Neuron (in vitro differentiated cells): Measurements from ENCODE around the gene SPOP.
"Not testable (repeated sequence)": the region's sequence is repeated elsewhere in the genome, so short reads cannot be mapped to it uniquely, and the experiment has no call there.

ENCODE experiments used
- H2AFZ ChIP-seq: one replicate; pipeline ENCODE4 v1.6.1; 2013; ENCODE audit warnings: low read depth, mild to moderate bottlenecking, inconsistent platforms, low read length, moderate library complexity
- H3K27me3 ChIP-seq: one replicate; pipeline ENCODE4 v1.6.1; 2013; ENCODE audit warnings: low read length; ENCODE audit not compliant: insufficient read depth
- H3K36me3 ChIP-seq: one replicate; pipeline ENCODE4 v1.6.1; 2013; ENCODE audit warnings: low read length; ENCODE audit not compliant: insufficient read depth
- H3K4me1 ChIP-seq: one replicate; pipeline ENCODE4 v1.6.1; 2013; ENCODE audit warnings: low read length; ENCODE audit not compliant: insufficient read depth
- H3K4me3 ChIP-seq: 2 replicates; pipeline ENCODE4 v1.5.1; 2013; ENCODE audit warnings: mild to moderate bottlenecking, low read length, moderate library complexity
- H3K9me3 ChIP-seq: one replicate; pipeline ENCODE4 v1.6.1; 2013; ENCODE audit warnings: low read length

Gene SPOP

DNA sequence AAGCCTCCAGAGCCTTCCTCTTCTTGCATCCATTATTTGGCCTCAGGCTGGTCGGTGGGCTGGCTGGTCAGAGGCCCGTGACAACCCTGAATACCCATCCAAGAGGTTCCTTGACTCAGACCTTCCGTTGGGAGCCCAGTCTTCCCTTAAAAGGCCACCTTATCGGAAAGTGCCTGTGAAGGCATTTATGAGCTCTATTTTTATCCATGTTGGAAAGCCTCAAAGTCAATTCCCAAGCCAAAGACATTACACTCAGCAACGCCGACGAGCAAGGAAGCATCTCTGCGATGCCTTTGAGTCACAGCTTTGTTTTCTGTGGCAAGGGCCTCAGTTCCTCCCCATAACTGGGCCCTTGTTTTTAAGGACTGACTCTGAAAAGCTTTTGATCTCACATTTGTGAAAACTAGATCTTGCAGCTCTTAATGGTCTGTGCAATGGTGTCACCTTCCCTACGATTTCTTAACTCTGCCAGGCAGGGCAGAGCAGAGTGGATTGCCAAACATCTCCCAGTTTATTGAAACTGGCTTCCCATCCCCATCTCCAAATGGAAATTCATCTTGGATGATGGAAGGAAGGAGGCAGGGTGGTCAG is 13.3 kb upstream of the SPOP start:
- Histone ChIP-seq H2AFZ (no peak overlapping the region), H3K4me3 (no peak overlapping the region), H3K4me1 (no peaks in the 10 kb centered on the region), H3K9me3 (no peaks in the 10 kb centered on the region), H3K27me3 (no peaks in the 10 kb centered on the region), H3K36me3 (no peaks in the 10 kb centered on the region)

DNA sequence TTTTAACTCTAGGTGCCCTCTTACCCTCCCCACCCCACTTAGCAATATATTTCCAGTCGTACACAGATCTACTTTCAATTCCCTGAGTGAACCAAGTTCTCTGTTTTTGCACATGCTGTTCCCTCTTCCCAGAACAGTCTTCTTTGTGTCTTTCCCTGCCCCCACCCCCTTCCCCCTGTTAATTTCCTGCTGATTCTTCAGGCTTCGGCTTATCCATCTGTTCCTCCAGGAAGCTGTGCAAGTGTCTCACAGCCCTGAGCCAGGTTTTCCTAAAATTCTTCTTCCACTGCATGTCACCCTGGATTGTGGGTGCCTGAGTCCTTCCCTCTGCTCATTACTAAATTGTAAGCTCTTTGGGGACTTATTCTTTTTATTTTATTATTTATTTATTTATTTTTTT is 12.4 kb upstream of the SPOP start:
- no peak overlapping the region for H2AFZ ChIP-seq
- H3K4me3 ChIP-seq, result no peak overlapping the region
- H3K27me3 ChIP-seq, result no peaks in the 10 kb centered on the region
- H3K9me3 ChIP-seq, result no peaks in the 10 kb centered on the region
- H3K36me3 ChIP-seq, result no peaks in the 10 kb centered on the region
- no peaks in the 10 kb centered on the region for H3K4me1 ChIP-seq

GRCh38 chr17:49688848-49689247 is 11.0 kb upstream of the SPOP start:
- H2AFZ ChIP-seq, result no peak overlapping the region
- H3K4me1 ChIP-seq, result no peaks in the 10 kb centered on the region
- peaks cover 3% of the 10 kb centered on the region for H3K27me3 ChIP-seq
- H3K9me3 ChIP-seq, result no peaks in the 10 kb centered on the region
- H3K4me3 ChIP-seq, result no peak overlapping the region
- H3K36me3 ChIP-seq, result no peaks in the 10 kb centered on the region

DNA sequence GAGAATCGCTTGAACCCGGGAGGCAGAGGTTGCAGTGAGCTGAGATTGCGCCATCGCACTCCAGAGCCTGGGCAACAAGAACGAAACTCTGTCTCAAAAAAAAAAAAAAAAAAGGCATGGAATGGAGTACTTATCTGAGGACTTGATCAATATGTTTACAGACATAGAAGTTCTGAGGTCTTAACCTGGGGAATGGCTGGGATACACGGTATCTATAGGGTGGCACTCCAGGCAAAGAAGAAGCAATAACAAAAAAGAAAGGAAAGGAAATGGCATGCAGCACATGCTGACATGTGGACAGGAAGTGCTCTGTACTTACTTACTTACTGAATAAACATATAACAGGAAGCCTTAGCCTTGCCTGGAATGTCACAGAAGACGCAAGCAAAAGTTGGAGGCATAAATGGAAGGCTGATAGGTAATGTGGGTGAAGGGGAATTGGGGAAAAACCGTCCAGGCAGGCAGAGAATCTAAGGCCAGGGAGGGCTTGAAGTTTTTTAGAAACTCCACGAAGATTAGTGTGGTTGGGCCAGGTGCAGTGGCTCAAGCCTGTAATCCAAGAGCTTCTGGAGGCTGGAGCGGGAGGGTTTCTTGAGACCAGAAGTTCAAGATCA is 10.1 kb upstream of the SPOP start:
- Histone ChIP-seq H3K4me3 (no peak overlapping the region), H2AFZ (no peak overlapping the region), H3K4me1 (no peaks in the 10 kb centered on the region), H3K27me3 (peaks cover 3% of the 10 kb centered on the region), H3K9me3 (no peaks in the 10 kb centered on the region), H3K36me3 (no peaks in the 10 kb centered on the region)

GRCh38 chr17:49681106-49681979 is 3.4 kb upstream of the SPOP start:
- peaks cover 9% of the 10 kb centered on the region for H3K4me1 ChIP-seq
- H2AFZ ChIP-seq, result no peak overlapping the region
- H3K27me3 ChIP-seq, result peaks cover 3% of the 10 kb centered on the region
- no peaks in the 10 kb centered on the region for H3K9me3 ChIP-seq
- no peaks in the 10 kb centered on the region for H3K36me3 ChIP-seq
- no peak overlapping the region for H3K4me3 ChIP-seq

GRCh38 chr17:49680314-49680713 is 2.4 kb upstream of the SPOP start:
- H3K9me3 ChIP-seq, result no peaks in the 10 kb centered on the region
- peaks cover 3% of the 10 kb centered on the region for H3K27me3 ChIP-seq
- H3K4me3 ChIP-seq, result no peak overlapping the region
- H3K36me3 ChIP-seq, result no peaks in the 10 kb centered on the region
- peaks cover 16% of the 10 kb centered on the region for H3K4me1 ChIP-seq
- H2AFZ ChIP-seq, result no peak overlapping the region

- peaks cover 7% of the 10 kb centered on the region for H3K36me3 ChIP-seq
- H3K27me3 ChIP-seq, result no peaks in the 10 kb centered on the region
- H3K4me1 ChIP-seq, result peaks cover 19% of the 10 kb centered on the region
- no peaks in the 10 kb centered on the region for H3K9me3 ChIP-seq
- no peak overlapping the region for H2AFZ ChIP-seq
- peak overlapping the region; percentile 70 for H3K4me3 ChIP-seq
Measured at GRCh38 chr17:49677134-49677932, 564 bp downstream of the SPOP start.

GRCh38 chr17:49676276-49676868 is 1.5 kb downstream of the SPOP start:
- H3K27me3 ChIP-seq, result no peaks in the 10 kb centered on the region
- H3K36me3 ChIP-seq, result peaks cover 7% of the 10 kb centered on the region

GRCh38 chr17:49674507-49674906 is 3.4 kb downstream of the SPOP start:
- H3K4me3 ChIP-seq, result no peak overlapping the region
- H3K27me3 ChIP-seq, result no peaks in the 10 kb centered on the region
- peaks cover 19% of the 10 kb centered on the region for H3K4me1 ChIP-seq
- H3K9me3 ChIP-seq, result no peaks in the 10 kb centered on the region
- no peak overlapping the region for H2AFZ ChIP-seq
- H3K36me3 ChIP-seq, result peaks cover 7% of the 10 kb centered on the region

More at GRCh38 chr17:49676276-49676868, 1.5 kb downstream of the SPOP start:
- Histone ChIP-seq H3K4me1 (peaks cover 19% of the 10 kb centered on the region), H3K9me3 (no peaks in the 10 kb centered on the region), H3K4me3 (peak overlapping the region; percentile 70), H2AFZ (no peak overlapping the region)

DNA sequence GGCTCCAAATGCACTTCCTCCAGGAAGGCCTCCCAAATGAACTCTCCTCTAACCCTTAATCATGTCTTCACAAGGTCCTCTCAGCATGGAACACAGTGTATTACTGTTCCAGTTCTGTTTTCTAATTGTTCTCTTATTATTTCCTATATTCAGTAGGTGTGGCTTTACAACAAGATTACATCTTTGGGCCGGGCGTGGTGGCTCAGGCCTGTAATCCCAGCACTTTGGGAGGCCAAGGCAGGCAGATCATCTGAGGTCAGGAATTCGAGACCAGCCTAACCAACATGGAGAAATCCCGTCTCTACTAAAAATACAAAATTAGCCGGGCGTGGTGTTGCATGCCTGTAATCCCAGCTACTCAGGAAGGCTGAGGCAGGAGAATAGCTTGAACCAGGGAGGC is 4.2 kb downstream of the SPOP start:
- H3K4me1 ChIP-seq, result peaks cover 19% of the 10 kb centered on the region
- not testable (repeated sequence) for H3K27me3 ChIP-seq, H3K9me3 ChIP-seq, H2AFZ ChIP-seq, H3K36me3 ChIP-seq, H3K4me3 ChIP-seq

DNA sequence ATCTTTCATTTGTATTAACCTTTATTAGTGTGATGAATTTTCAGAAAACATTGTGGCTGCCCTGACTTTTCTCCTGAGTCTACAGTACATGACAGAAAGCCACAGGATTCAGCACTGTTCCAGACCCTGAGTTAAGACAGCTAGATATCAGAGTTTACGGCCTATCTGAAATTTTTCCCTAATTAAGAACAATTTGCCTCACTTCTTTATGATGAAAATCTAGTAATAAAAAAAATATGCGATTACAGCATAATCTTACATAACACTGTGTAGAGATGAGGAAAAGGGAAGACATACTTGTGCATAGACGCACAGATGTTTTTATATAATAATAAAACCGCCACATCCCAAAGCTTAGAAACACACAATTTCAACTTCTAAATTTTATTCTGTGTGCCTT is 7.3 kb downstream of the SPOP start:
- H2AFZ ChIP-seq, result no peak overlapping the region
- H3K36me3 ChIP-seq, result peaks cover 14% of the 10 kb centered on the region
- H3K27me3 ChIP-seq, result no peaks in the 10 kb centered on the region
- H3K9me3 ChIP-seq, result peaks cover 3% of the 10 kb centered on the region
- H3K4me3 ChIP-seq, result no peak overlapping the region
- peaks cover 5% of the 10 kb centered on the region for H3K4me1 ChIP-seq

DNA sequence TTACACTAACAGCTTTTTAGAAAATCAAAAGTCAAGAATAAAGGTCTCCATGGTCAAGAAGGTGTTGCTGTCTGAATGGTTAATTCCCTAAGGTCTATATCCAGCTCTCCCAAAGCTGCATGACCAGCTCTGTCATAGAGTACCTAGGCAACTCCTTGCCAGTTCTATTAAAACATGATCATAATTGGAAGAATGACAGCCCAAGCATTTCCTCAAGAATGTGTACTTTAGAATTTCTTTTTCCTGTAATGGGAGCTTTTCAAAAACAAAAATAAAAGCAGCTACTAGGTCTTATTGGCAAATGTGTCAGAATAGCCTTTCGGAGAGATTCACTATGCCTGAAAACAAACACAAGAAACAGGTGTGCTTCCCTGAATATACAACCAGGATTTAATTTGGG is 7.9 kb downstream of the SPOP start:
- no peak overlapping the region for H3K4me3 ChIP-seq
- no peaks in the 10 kb centered on the region for H3K27me3 ChIP-seq

More for the DNA sequence above, 7.9 kb downstream of the SPOP start:
- peaks cover 13% of the 10 kb centered on the region for H3K36me3 ChIP-seq
- peaks cover 2% of the 10 kb centered on the region for H3K4me1 ChIP-seq
- no peak overlapping the region for H2AFZ ChIP-seq
- H3K9me3 ChIP-seq, result peaks cover 3% of the 10 kb centered on the region
